Measurements from ENCODE around the gene PHIP. TPM values are rescaled to one million over a fixed set of nuclear protein-coding genes. Genes with fewer than 3 reads are reported as not detected.

The PHIP gene
- total RNA-seq, 1 donor from 2014 or later = 74.5 TPM

- TF ChIP-seq CTCF (IDR thresholded peaks at IDR 0.05; ENCODE audit: unreplicated experiment) = no peak
- Mint-ChIP-seq H3K4me1 (ENCODE audit: low read depth) (peaks cover 5% of the 10 kb centered on the region), H3K9me3 (ENCODE audit: low read depth) (peaks cover 6% of the 10 kb centered on the region), H3K27me3 (peaks cover 28% of the 10 kb centered on the region), H3K27ac (no peak overlapping the region), H3K36me3 (ENCODE audit: insufficient read depth) (peaks cover 13% of the 10 kb centered on the region), H3K4me3 (ENCODE audit: low read depth) (peak overlapping the region; percentile 68)
- DNase-seq (ENCODE audit: low spot score, unreplicated experiment) = no peak
These were observed 166.7 kb downstream of the PHIP start for GRCh38 chr6:78911218-78911940.

GRCh38 chr6:78910591-78911171, 167.4 kb downstream of the PHIP start:
- no peak overlapping the region for H3K27ac Mint-ChIP-seq
- no peak for TF ChIP-seq CTCF (IDR thresholded peaks at IDR 0.05; ENCODE audit: unreplicated experiment)
- H3K27me3 Mint-ChIP-seq = peaks cover 28% of the 10 kb centered on the region
- DNase-seq (ENCODE audit: low spot score, unreplicated experiment) = peak; percentile 15
- H3K36me3 Mint-ChIP-seq (ENCODE audit: insufficient read depth) = peaks cover 14% of the 10 kb centered on the region
- peak overlapping the region; percentile 68 for H3K4me3 Mint-ChIP-seq (ENCODE audit: low read depth)
- peaks cover 2% of the 10 kb centered on the region for H3K9me3 Mint-ChIP-seq (ENCODE audit: low read depth)
- peaks cover 5% of the 10 kb centered on the region for H3K4me1 Mint-ChIP-seq (ENCODE audit: low read depth)

GRCh38 chr6:78910010-78910409, 168.0 kb downstream of the PHIP start:
- no peak for TF ChIP-seq CTCF (IDR thresholded peaks at IDR 0.05; ENCODE audit: unreplicated experiment)
- Mint-ChIP-seq H3K9me3 (ENCODE audit: low read depth) (no peaks in the 10 kb centered on the region), H3K27ac (peak overlapping the region; percentile 38), H3K4me3 (ENCODE audit: low read depth) (peak overlapping the region; percentile 68), H3K36me3 (ENCODE audit: insufficient read depth) (peaks cover 17% of the 10 kb centered on the region), H3K27me3 (peaks cover 28% of the 10 kb centered on the region), H3K4me1 (ENCODE audit: low read depth) (peaks cover 5% of the 10 kb centered on the region)
- no peak for DNase-seq (ENCODE audit: low spot score, unreplicated experiment)

DNA sequence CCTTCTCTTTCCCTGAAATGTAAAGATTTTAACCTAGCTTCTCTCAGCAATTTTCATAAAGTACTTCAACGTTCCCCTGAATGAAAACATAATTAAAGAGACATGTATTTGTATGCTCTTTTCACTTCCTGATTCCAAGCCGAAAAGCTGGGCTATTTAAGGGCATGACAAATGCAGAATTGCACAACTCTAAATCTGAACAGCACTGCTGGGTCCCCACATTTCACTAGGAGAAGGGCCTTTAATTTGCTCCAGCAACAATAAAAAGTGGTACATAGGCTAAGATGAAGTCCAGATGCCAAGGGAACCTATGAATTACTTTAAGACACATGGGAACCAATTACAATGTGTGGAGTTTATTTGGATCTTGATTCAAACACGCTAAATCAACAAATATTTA, 168.7 kb downstream of the PHIP start:
- Mint-ChIP-seq H3K4me1 (ENCODE audit: low read depth) (peaks cover 5% of the 10 kb centered on the region), H3K9me3 (ENCODE audit: low read depth) (no peaks in the 10 kb centered on the region), H3K4me3 (ENCODE audit: low read depth) (no peak overlapping the region), H3K27ac (no peak overlapping the region), H3K27me3 (peaks cover 28% of the 10 kb centered on the region), H3K36me3 (ENCODE audit: insufficient read depth) (peaks cover 17% of the 10 kb centered on the region)
- no peak for TF ChIP-seq CTCF (IDR thresholded peaks at IDR 0.05; ENCODE audit: unreplicated experiment)
- no peak for DNase-seq (ENCODE audit: low spot score, unreplicated experiment)

DNA sequence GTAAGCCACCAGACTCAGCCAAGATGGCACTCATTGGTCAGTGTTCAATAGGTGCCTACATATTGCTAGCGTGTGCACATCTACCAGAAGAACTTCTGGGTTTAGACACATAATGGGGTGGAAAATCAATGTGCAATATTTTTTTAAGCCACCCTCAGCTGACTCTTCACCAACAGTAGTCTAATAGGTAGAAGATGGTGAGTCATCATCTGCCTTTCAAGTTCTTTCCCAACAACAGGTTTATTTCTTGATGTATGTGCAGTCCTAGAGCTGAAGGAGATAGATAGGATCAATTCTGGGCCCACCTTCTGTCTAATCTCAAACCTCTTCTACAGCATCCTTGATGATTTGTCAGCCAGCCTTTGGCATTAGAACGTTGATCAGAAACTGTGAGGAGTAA, 169.4 kb downstream of the PHIP start:
- Mint-ChIP-seq H3K4me1 (ENCODE audit: low read depth) (peaks cover 5% of the 10 kb centered on the region), H3K27ac (no peak overlapping the region)

More for the DNA sequence above, 169.4 kb downstream of the PHIP start:
- peaks cover 28% of the 10 kb centered on the region for H3K27me3 Mint-ChIP-seq
- H3K36me3 Mint-ChIP-seq (ENCODE audit: insufficient read depth) = peaks cover 18% of the 10 kb centered on the region
- no peaks in the 10 kb centered on the region for H3K9me3 Mint-ChIP-seq (ENCODE audit: low read depth)
- DNase-seq (ENCODE audit: low spot score, unreplicated experiment) = no peak
- no peak for TF ChIP-seq CTCF (IDR thresholded peaks at IDR 0.05; ENCODE audit: unreplicated experiment)
- H3K4me3 Mint-ChIP-seq (ENCODE audit: low read depth) = no peak overlapping the region

All from progenitor cell of endocrine pancreas (in vitro differentiated cells).